HG03066 (cell line): ENCODE data around the gene ABCD4.

Experiments
- ATAC-seq: cut with Tn5 transposase; IDR thresholded peaks from one replicate; pipeline ENCODE4 v1.9.1; 2021; ENCODE audit warnings: low read depth; ENCODE audit not compliant: unreplicated experiment

ABCD4 gene

GRCh38 chr14:74261288-74261687, 41.4 kb downstream of the ABCD4 start:
- ATAC-seq = no peak

- no peak for ATAC-seq
Observed at GRCh38 chr14:74260525-74261233, 42.1 kb downstream of the ABCD4 start.

- no peak for ATAC-seq
Observed at GRCh38 chr14:74259513-74259912, 43.2 kb downstream of the ABCD4 start.

GRCh38 chr14:74258764-74259035, 44.0 kb downstream of the ABCD4 start:
- ATAC-seq = no peak

- ATAC-seq = no peak
Observed at GRCh38 chr14:74257941-74258763, 44.6 kb downstream of the ABCD4 start.

- ATAC-seq = no peak
Observed at GRCh38 chr14:74257078-74257940, 45.4 kb downstream of the ABCD4 start.

GRCh38 chr14:74255281-74255680, 47.5 kb downstream of the ABCD4 start:
- ATAC-seq = no peak

GRCh38 chr14:74249433-74250375, 53.0 kb downstream of the ABCD4 start:
- no peak for ATAC-seq

- ATAC-seq = no peak
Observed at GRCh38 chr14:74248017-74248416, 54.7 kb downstream of the ABCD4 start.

GRCh38 chr14:74246542-74246941, 56.2 kb downstream of the ABCD4 start:
- no peak for ATAC-seq

- no peak for ATAC-seq
Observed at GRCh38 chr14:74245292-74245691, 57.4 kb downstream of the ABCD4 start.

- ATAC-seq = no peak
Observed at GRCh38 chr14:74244115-74244514, 58.6 kb downstream of the ABCD4 start.

GRCh38 chr14:74243051-74243450, 59.7 kb downstream of the ABCD4 start:
- no peak for ATAC-seq

- no peak for ATAC-seq
Observed at GRCh38 chr14:74242780-74243042, 60.0 kb downstream of the ABCD4 start.

GRCh38 chr14:74242021-74242779, 60.5 kb downstream of the ABCD4 start:
- no peak for ATAC-seq

- no peak for ATAC-seq
Observed at GRCh38 chr14:74241652-74242017, 61.1 kb downstream of the ABCD4 start.

GRCh38 chr14:74240794-74241651, 61.7 kb downstream of the ABCD4 start:
- ATAC-seq = no peak

GRCh38 chr14:74239848-74240793, 62.6 kb downstream of the ABCD4 start:
- ATAC-seq = no peak
